GM12891 (cell line): ENCODE measurements around the gene PRKAB1.

Source experiments
- PAX5 ChIP-seq: IDR thresholded peaks from 2 replicates; pipeline ENCODE4 v1.6.1; 2011; ENCODE audit warnings: low read length, moderate library complexity, mild to moderate bottlenecking; ENCODE audit not compliant: insufficient read depth, severe bottlenecking
- POLR2A ChIP-seq: IDR thresholded peaks from 2 replicates; pipeline ENCODE4 v1.6.1; 2011; ENCODE audit warnings: low read depth, low read length, control low read depth
- POLR2AphosphoS5 ChIP-seq: IDR thresholded peaks from 2 replicates; pipeline ENCODE4 v1.6.1; 2011; ENCODE audit warnings: low read depth, low read length, control low read depth
- SPI1 ChIP-seq: IDR thresholded peaks from 2 replicates; pipeline ENCODE4 v1.6.1; 2011; ENCODE audit warnings: low read depth, low read length, control low read depth
- TAF1 ChIP-seq: IDR thresholded peaks from 2 replicates; pipeline ENCODE4 v1.6.1; 2011; ENCODE audit warnings: low read depth, low read length, control low read depth

- TF ChIP-seq POLR2A (no peak), SPI1 (no peak), POLR2AphosphoS5 (no peak), TAF1 (no peak), PAX5 (no peak)
Observed at GRCh38 chr12:119669744-119670472, 2.0 kb downstream of the PRKAB1 start.
